Fibroblast of the aortic adventitia (primary cell): Measurements from ENCODE around the gene PHF10. TPM values are rescaled to one million over a fixed set of nuclear protein-coding genes. Genes with fewer than 3 reads are reported as not detected.

Experiments
- DNase-seq: peaks from one replicate; pipeline ENCODE4 v3.0.0-alpha.2; 2010; ENCODE audit warnings: low read depth
- H3K4me3 ChIP-seq: 2 replicates; pipeline ENCODE4 v1.5.1; 2011; ENCODE audit warnings: low read depth, mild to moderate bottlenecking, control low read depth, low read length, moderate library complexity
- total RNA-seq: library from RNA; depleted of rRNA; stranded (reverse); fragments of >200 nt; gene quantifications from 2 replicates; pipeline ENCODE4 v1.2.3, GENCODE V29; 2012; ENCODE audit warnings: low replicate concordance
- TF ChIP-seq, protein P1 (sequence below): IDR thresholded peaks from 2 replicates; pipeline ENCODE4 v1.5.1; 2011; ENCODE audit warnings: mild to moderate bottlenecking, low read length, control low read depth, inconsistent platforms; ENCODE audit not compliant: insufficient read depth

Gene PHF10
- total RNA-seq, 1 donor: 18.9 TPM

DNA sequence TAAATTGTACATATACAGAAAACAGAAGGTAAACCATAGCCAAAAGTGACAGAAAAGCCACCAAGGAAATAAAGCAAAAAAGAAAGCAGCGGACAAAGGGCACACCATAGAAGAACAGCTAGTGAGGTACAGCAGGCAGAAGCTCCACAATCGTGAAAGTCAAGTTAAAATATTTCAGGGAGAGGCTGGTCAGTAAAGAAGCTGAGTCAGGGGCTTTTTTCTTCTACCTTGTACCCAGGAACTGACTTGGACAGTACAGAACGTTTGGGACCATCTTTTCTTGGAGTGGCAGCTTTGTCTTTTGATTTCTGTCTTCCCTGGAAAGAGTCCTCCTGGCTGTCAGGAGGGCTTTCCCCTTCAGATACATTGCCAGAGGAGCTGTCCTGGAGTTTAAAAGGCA, 14.3 kb downstream of the PHF10 start:
- H3K4me3 ChIP-seq: no peak overlapping the region
- no peak for DNase-seq
- TF ChIP-seq, protein P1, sequence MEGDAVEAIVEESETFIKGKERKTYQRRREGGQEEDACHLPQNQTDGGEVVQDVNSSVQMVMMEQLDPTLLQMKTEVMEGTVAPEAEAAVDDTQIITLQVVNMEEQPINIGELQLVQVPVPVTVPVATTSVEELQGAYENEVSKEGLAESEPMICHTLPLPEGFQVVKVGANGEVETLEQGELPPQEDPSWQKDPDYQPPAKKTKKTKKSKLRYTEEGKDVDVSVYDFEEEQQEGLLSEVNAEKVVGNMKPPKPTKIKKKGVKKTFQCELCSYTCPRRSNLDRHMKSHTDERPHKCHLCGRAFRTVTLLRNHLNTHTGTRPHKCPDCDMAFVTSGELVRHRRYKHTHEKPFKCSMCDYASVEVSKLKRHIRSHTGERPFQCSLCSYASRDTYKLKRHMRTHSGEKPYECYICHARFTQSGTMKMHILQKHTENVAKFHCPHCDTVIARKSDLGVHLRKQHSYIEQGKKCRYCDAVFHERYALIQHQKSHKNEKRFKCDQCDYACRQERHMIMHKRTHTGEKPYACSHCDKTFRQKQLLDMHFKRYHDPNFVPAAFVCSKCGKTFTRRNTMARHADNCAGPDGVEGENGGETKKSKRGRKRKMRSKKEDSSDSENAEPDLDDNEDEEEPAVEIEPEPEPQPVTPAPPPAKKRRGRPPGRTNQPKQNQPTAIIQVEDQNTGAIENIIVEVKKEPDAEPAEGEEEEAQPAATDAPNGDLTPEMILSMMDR: no peak

DNA sequence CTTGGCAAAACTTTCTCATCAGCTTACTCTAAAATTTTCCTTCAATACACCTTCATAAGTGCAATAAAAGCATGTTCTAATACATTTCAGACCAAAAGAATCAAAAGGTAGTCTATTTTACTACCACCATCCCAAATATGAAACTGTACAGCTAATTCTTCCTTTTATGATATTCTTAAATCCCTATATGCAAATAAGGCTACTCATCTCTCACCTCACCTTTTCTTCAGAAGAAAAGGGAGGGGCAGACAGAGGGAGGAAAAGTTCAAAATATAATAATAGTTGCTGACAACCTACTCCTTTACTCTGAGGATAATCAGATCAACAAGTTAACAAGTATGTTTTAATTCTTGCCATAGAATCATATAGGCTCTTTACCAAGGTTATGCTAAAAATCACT, 15.0 kb downstream of the PHF10 start:
- DNase-seq: no peak
- H3K4me3 ChIP-seq: no peak overlapping the region
- TF ChIP-seq, protein P1: no peak

GRCh38 chr6:169707772-169708171, 16.5 kb downstream of the PHF10 start:
- no peak overlapping the region for H3K4me3 ChIP-seq
- TF ChIP-seq, protein P1: no peak
- DNase-seq: no peak

DNA sequence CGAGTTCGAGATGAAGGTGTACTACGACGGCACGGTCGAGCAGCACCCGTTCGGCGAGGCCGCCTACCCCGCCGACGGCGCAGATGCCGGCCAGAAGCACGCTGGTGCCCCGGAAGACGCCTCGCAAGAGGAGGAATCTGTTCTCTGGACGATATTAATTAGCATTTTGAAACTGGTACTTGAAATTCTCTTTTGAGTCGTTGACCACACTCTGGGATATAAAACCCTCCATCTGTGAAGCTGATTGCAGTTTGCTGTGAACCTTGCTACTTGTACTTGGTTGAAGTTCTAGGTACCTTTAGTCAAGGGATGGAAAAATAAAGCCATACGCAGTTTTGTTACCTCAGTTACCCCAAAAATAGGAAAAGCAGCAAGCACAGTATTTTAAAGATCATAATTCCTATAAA, 21.5 kb downstream of the PHF10 start:
- H3K4me3 ChIP-seq: peak overlapping the region; percentile 95
- TF ChIP-seq, protein P1: no peak
- no peak for DNase-seq

DNA sequence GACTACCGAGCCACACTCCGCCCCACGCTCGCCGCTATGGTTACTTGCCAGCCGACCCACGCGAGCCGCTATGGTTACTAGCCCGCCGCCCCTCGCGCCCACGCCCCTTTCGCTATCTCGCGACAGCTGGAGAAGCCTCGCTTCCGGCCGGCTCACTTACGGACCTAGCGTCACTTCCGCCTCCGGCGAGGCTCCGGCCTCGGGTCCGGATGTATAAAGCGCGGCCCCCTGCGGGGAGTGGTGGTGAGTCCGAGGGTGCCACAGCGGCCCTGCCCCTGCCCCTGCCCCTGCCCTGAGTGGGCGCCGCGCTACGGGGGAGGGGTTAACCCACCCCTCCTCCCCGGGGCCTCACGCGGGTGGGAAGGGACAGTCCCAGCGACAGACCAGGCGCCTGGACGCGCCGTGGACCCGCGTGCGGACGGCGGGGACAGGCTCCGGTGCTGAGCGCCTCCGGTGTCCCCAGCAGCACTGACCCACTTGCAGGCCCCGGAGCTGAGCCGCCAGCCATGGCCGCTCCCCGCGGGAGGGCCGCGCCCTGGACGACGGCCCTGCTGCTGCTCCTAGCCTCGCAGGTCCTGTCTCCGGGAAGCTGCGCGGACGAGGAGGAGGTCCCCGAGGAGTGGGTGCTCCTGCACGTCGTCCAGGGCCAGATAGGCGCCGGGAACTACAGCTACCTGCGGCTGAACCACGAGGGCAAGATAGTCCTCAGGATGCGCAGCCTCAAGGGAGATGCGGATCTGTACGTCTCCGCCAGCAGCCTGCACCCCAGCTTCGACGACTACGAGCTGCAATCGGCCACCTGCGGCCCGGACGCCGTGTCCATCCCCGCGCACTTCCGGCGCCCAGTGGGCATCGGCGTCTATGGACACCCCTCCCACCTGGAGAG, 22.1 kb downstream of the PHF10 start, which contains the start of the genes C6orf120 and WDR27:
C6orf120 (plus strand) TSS at position 173 of the 886 bp plus-strand sequence; CDS start at position 507, 334 bp downstream.
WDR27 (minus strand) TSS at position 76 of the 886 bp plus-strand sequence. CDS start 13,024 bp downstream, outside the sequence.
- H3K4me3 ChIP-seq: peak within 1 kb of the TSS; percentile 95
- peak; percentile 94 for DNase-seq
- TF ChIP-seq, protein P1: no peak

GRCh38 chr6:169701311-169701953, 22.9 kb downstream of the PHF10 start:
- peak overlapping the region; percentile 95 for H3K4me3 ChIP-seq
- TF ChIP-seq, protein P1: no peak
- no peak for DNase-seq
